ENCODE measurements around the gene MYL2.

MYL2 gene

DNA sequence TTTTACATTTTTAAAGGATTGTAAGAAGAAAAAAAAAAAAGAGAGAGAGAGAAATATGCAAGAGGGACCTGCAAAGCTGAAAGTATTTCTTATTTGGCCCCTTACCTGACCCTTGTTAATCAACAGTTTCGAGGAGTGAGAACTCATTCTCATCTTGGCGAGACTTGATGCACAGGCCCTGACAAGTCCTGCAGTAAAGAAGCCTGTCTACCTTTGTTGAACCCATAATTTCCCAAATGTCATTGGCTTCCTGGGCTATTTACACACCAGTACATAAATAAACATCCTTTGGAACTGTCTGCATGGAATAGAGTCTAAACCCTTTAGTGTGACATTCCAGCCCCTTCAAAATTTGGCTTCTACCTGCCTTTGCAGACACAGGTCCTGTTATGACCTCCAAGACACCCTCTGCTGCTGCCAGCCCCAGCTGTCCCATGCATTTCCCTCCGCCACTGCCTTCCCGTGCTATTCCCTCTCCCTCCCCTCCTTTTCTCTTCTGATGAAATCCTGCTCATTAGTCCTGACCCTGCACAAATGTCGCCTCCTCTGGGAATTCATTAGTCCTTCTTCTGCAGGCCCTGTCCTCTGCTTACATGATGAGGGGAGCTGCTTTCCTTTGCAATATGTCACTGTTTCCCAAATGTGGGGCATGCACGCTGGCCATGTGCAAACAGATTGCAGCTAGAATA is 35.1 kb downstream of the MYL2 start:
- DNase-seq: no peak

DNA sequence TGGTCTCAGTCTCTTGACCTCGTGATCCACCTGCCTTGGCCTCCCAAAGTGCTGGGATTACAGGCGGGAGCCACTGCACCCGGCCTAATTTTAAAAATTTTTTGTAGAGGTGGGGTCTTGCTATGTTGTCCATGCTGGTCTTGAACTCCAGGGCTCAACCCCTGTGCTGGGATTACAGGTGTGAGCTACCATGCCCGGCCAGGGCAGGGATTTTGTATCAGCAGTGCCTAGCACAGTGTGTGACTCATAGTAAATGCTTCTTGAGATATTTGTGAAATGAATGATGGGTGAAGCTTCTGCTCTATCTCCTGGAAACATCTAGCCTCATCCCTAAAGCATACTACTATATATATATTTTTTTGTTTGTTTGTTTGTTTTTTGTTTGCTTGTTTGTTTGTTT is 37.1 kb downstream of the MYL2 start:
- DNase-seq: no peak

DNA sequence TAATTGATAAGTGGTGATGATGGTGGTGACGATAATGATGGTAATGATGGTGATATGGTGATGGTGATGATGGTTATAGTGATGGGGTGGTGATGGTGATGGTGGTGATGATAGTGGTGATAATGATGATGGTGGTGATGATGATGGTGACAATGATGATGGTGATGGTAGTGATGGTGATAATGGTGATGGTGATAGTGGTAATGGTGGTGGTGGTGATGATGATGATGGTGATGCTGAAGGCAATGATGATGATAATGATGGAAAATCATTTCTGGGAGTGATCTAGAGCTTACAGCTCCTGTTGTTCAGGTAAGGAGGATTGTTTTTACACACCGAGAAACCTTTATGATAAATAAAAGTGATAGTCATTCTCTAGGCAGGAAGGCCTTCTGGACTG is 39.7 kb downstream of the MYL2 start:
- DNase-seq: no peak

DNA sequence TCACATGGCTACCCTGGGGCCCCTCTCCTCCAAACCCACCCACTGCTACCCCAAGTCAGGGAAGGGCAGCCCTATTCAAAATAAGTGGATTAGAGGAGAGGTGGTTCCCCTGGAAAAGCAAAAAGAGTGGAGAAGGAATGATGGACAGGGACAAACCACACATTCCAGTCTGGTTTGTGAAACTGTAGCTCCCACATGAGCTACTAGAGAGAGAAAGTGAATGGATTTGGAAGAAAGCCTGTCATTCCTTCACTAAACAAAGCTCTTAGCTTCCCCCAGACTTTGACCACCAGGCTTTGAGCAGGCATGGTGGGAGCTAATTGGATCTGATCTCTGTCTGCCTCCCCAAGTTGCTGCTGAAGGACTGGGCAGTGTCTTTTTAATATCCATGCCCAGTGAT is 45.6 kb downstream of the MYL2 start:
- DNase-seq: no peak

DNA sequence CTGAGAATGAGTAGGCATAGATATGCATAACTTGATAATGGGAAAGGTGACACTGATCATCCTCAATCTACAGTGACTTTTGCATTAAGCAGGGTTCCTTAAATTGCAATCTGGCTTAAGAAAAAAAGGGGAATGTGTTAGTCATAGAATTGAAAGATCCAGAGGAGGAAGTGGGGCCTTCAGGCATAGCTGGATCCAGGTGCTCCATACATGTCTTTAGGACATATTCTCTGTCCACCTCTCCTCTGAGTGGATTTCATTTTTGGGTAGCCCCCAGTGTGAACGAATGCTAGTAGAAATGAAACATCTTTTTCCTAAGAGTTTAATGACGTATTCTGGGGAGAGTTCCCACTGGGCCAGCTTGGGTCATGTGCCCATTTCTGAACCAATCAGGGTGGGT is 46.0 kb downstream of the MYL2 start:
- no peak for DNase-seq

DNA sequence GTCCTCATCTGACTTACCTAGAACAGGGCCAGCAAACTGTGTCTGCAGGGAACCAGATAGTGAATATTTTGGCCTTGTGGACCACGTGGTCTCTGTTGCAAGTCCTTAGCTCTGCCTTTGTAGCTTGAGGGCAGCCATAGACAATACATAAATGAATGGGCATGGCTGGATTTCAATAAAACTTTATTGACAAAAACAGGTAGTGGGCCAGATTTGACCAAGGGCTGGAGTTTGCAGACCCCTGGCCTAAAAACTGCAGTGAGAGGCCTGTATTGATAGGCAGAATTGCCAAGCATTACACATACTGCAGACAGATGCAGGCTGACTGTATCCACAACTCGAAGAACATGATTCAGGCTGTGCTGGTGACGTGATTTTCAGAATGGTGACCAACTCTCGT is 48.3 kb downstream of the MYL2 start:
- no peak for DNase-seq

DNA sequence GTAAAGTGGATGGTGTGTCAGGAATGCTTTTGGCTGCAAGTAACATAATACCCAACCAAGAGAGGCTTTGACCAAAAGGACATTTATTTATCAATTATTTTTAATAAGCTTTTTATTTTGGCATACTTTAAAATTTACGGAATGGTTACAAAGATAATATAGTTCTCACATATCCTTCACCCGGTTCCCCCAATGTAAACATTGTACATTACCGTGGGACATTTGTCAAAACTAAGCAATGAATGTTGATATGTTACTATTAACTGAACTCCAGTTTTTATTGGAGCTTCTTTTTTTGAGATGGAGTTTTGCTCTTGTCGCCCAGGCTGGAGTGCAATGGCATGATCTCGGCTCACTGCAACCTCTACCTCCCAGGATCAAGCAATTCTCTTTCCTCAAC is 50.6 kb downstream of the MYL2 start:
- no peak for DNase-seq

DNA sequence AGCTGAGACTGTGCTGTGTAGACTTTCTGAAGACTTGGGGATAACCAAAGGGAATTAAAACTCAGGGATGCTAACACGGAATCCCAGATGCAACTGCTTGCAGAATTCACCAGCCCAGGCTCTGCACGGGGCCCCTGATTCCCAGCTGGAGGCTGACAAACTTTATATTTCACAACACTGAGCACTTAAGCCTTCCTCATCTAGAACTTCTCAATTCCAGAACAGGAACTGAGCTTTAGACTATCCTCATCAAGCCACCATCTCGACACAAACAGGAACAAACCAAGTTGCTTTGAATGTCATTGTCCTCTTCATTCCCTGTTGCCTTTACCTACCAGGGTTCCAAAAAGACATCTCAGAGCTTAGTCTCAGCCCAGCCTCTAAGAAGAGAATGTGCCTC is 51.4 kb downstream of the MYL2 start:
- DNase-seq: no peak

DNA sequence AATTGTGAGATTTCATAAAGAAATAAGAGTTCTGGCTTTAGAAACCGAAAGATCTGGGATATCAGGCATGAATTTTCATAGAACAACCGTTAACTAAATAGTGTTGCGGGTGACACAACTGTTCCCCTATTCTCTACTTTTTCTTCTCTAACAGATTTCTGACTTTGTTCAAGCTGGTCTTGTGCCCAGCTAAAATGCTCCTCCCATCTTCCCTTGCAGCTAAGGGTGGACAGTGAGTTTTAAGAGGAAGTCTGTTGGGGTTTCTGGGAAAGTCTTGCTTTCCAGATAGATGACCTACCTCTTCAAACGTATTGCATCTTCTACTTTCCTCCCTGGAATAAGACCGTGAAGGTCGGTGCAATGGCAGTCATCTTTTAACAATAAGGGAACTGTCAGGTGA is 54.9 kb downstream of the MYL2 start:
- no peak for DNase-seq

DNA sequence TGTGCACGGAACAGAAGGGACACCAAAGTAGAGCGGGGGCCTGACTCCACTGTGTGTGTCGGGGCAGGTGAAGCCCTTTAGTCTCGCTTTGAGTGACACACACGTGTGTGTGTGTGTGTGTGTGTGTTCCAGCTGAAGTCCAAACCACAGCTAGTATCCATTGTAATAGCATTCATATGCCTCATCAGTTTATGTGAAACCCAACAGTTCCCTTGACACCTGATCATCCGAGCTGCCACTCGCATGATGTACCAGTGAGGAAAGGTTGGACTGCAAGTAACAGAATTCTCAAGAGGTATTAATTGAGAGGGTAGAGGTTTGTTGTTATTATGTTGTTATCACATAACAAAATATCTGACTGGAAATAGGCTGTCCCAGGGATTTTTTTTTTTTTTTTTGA is 57.2 kb downstream of the MYL2 start:
- no peak for DNase-seq

DNA sequence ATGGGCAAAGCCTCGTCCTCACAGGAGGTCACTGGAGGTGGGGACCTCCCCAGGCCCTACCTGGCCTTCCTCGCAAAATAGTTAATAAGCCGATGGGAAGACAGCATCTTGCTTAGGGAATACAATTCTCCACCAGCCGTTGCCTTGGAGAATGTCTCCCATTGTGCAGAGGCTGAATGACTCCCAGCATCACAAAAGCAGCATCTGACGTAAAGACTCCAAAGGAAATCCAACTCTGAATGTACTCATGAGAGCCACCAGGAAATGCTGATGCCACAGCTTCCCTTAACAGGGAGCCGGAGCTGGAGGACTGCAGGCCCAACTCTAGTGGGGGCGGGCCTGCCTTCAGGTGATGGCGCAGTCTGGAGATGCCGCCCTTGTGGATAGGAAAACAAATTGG is 58.0 kb downstream of the MYL2 start:
- DNase-seq: no peak

DNA sequence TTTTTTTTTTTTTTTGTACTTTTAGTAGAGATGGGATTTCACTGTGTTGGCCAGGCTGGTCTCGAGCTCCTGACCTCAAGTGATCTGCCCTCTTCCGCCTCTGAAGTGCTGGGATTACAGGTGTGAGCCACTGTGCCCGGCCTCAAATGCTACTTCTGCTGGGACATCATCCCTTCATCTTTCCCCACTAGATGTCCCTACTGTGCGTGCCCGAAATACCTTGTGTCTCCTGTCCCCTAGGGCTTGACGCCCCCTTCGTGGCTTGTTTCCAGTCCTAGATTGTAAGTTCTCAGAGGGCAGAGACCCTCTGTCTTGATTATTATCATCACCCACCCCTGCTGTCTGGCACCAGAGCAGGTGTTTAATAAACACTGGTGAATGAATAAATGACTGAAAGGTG is 58.6 kb downstream of the MYL2 start:
- no peak for DNase-seq
